IMR-90 (cell line): ENCODE data around the gene STX8. TPM values are rescaled to one million over a fixed set of nuclear protein-coding genes. Genes with fewer than 3 reads are reported as not detected.
A peak's percentile ranks its signal among the peaks of the same experiment; 100 is the strongest.

ENCODE experiments used
- ATAC-seq: fragments of 200-7000 bp; cut with Tn5 transposase; 2 replicates; pipeline ENCODE4 v1.9.1; 2020; ENCODE audit warnings: low read depth, mild to moderate bottlenecking, moderate library complexity
- BruUV-seq: library from RNA; stranded (reverse); fragments of 400-500 nt; replicated peaks from 2 replicates; lab custom pipeline; 2021; lab: Mats Ljungman, UMichigan
- CTCF ChIA-PET: fragments of 300-600 bp; formaldehyde crosslinking; extraction: SDS; loops from one replicate; lab custom pipeline; 2021; ENCODE audit warnings: antibody characterized with exemption; lab: Yijun Ruan, JAX
- POLR2A ChIA-PET: fragments of 300-600 bp; sonication (Branson Sonifier 250); formaldehyde crosslinking; loops from one replicate; lab custom pipeline; 2022; ENCODE audit warnings: antibody characterized with exemption; ENCODE audit not compliant: unreplicated experiment; lab: Charles Lee
- DNase-seq: peaks from one replicate; pipeline ENCODE4 v3.0.0; 2013
- H2AFZ ChIP-seq: replicated peaks from 2 replicates; pipeline ENCODE3; 2013; ENCODE audit warnings: low read length, mild to moderate bottlenecking; ENCODE audit not compliant: poor library complexity
- H2AK5ac ChIP-seq: 2 replicates; pipeline ENCODE4 v1.6.1; 2013; ENCODE audit warnings: low read depth, low read length, inconsistent platforms
- H2AK9ac ChIP-seq: replicated peaks from 2 replicates; pipeline ENCODE3; 2013; ENCODE audit warnings: mild to moderate bottlenecking, low read depth, low read length, moderate library complexity; ENCODE audit not compliant: poor library complexity
- H2BK120ac ChIP-seq: 2 replicates; pipeline ENCODE4 v1.6.1; 2013; ENCODE audit warnings: low read depth, low read length, inconsistent platforms
- H2BK15ac ChIP-seq: 3 replicates; pipeline ENCODE4 v1.6.1; 2013; ENCODE audit warnings: low read depth, low read length, inconsistent platforms
- H2BK20ac ChIP-seq: 2 replicates; pipeline ENCODE4 v1.6.1; 2013; ENCODE audit warnings: low read depth, mild to moderate bottlenecking, inconsistent platforms, low read length, moderate library complexity
- H2BK5ac ChIP-seq: 2 replicates; pipeline ENCODE4 v1.6.1; 2013; ENCODE audit warnings: mild to moderate bottlenecking, low read depth, low read length, inconsistent platforms; ENCODE audit not compliant: poor library complexity, severe bottlenecking
- H3K14ac ChIP-seq: replicated peaks from 2 replicates; pipeline ENCODE4 v1.6.1; 2013; ENCODE audit warnings: low read depth, low read length, inconsistent platforms
- H3K18ac ChIP-seq: 2 replicates; pipeline ENCODE4 v1.6.1; 2013; ENCODE audit warnings: low read depth, low read length, control low read depth
- H3K23ac ChIP-seq: 2 replicates; pipeline ENCODE4 v1.6.1; 2013; ENCODE audit warnings: low read depth, low read length, inconsistent platforms
- H3K27ac ChIP-seq: 2 replicates; pipeline ENCODE4 v1.5.1; 2013; ENCODE audit warnings: mild to moderate bottlenecking, control low read depth, low read length; ENCODE audit not compliant: insufficient read depth
- H3K27me3 ChIP-seq: 2 replicates; pipeline ENCODE4 v1.6.1; 2013; ENCODE audit warnings: low read length; ENCODE audit not compliant: control insufficient read depth, insufficient read depth
- H3K36me3 ChIP-seq: 2 replicates; pipeline ENCODE4 v1.6.1; 2013; ENCODE audit warnings: low read length, mixed read lengths; ENCODE audit not compliant: control insufficient read depth, insufficient read depth
- H3K4ac ChIP-seq: 2 replicates; pipeline ENCODE4 v1.6.1; 2013; ENCODE audit warnings: low read depth, low read length, inconsistent platforms
- H3K4me1 ChIP-seq: 2 replicates; pipeline ENCODE4 v1.6.1; 2013; ENCODE audit warnings: low read length, mixed read lengths; ENCODE audit not compliant: control insufficient read depth, insufficient read depth
- H3K4me2 ChIP-seq: 2 replicates; pipeline ENCODE4 v1.6.1; 2013; ENCODE audit warnings: low read depth, mild to moderate bottlenecking, control low read depth, low read length, moderate library complexity
- H3K4me3 ChIP-seq: 2 replicates; pipeline ENCODE4 v1.5.1; 2013; ENCODE audit warnings: low read depth, mild to moderate bottlenecking, control low read depth, low read length, moderate library complexity; ENCODE audit not compliant: insufficient read depth
- H3K56ac ChIP-seq: 2 replicates; pipeline ENCODE4 v1.6.1; 2013; ENCODE audit warnings: low read length, inconsistent platforms; ENCODE audit not compliant: insufficient read depth; ENCODE audit errors: extremely low read depth
- H3K79me1 ChIP-seq, 2 experiments: 2 replicates each; pipeline ENCODE4 v1.6.1; 2013; ENCODE audit warnings: low read length in 2 of 2, inconsistent platforms in 1 of 2, low read depth in 1 of 2
- H3K9ac ChIP-seq: 2 replicates; pipeline ENCODE4 v1.6.1; 2013; ENCODE audit warnings: low read depth, low read length, control low read depth
- H3K9me1 ChIP-seq: 2 replicates; pipeline ENCODE4 v1.6.1; 2013; ENCODE audit warnings: low read length, inconsistent platforms; ENCODE audit not compliant: insufficient read depth
- H3K9me3 ChIP-seq: 2 replicates; pipeline ENCODE4 v1.6.1; 2013; ENCODE audit warnings: low read length; ENCODE audit not compliant: control insufficient read depth, insufficient read depth
- H4K20me1 ChIP-seq: 2 replicates; pipeline ENCODE4 v1.6.1; 2013; ENCODE audit warnings: low read length, inconsistent platforms; ENCODE audit not compliant: insufficient read depth
- H4K5ac ChIP-seq: 2 replicates; pipeline ENCODE4 v1.6.1; 2013; ENCODE audit warnings: mild to moderate bottlenecking, low read depth, low read length, control low read depth
- H4K8ac ChIP-seq, 2 experiments: 2 replicates each; pipeline ENCODE4 v1.6.1; 2013; ENCODE audit warnings: low read depth in 2 of 2, low read length in 2 of 2, control low read depth in 1 of 2, inconsistent platforms in 1 of 2
- H4K91ac ChIP-seq: 2 replicates; pipeline ENCODE4 v1.6.1; 2013; ENCODE audit warnings: low read depth, low read length, inconsistent platforms; ENCODE audit not compliant: insufficient read depth
- RFX5 ChIP-seq: IDR thresholded peaks from 2 replicates; pipeline ENCODE4 v1.8.0; 2012; ENCODE audit warnings: low read depth, mild to moderate bottlenecking, low read length, moderate library complexity
- WGBS, 2 experiments: methylation state at CpG; one replicate each; pipeline versions ENCODE4 v1.1.5 to v1.1.7; 2013; ENCODE audit warnings: missing lambda C conversion rate in 2 of 2; ENCODE audit not compliant: insufficient read length in 1 of 2; ENCODE audit errors: extremely low coverage in 2 of 2; 5-methylcytosine and 5-hydroxymethylcytosine counted together
- dilution Hi-C: fragments of 300-500 bp; cut with HindIII; formaldehyde crosslinking; loops from one replicate; pipeline ENCODE4 v1.14.3; 2018; ENCODE audit warnings: low sequenced_read_pairs; ENCODE audit not compliant: unreplicated experiment
- in situ Hi-C: fragments of 300-500 bp; cut with MboI; formaldehyde crosslinking; loops from 3 replicates; pipeline ENCODE4 v1.14.3; 2019; ENCODE audit warnings: low sequenced_read_pairs, inconsistent platforms, mixed read lengths
- intact Hi-C: fragments of 100-400 bp; cut with micrococcal nuclease; formaldehyde crosslinking; loops from 2 replicates; pipeline ENCODE4 v1.10.0; 2022
- polyA plus RNA-seq, 3 experiments: library from polyadenylated mRNA; depleted of rRNA; stranded (reverse); fragments of >200 nt; gene quantifications; 2 replicates each; pipeline ENCODE4 v1.2.3, GENCODE V29; 2012; ENCODE audit warnings: low replicate concordance in 1 of 3
- total RNA-seq: library from RNA; depleted of rRNA; stranded (reverse); fragments of >200 nt; gene quantifications from 2 replicates; pipeline ENCODE4 v1.2.3, GENCODE V29; 2012

STX8 gene
- total and polyA plus RNA-seq, 2 of the 4 experiments (the other 2 are of a cell fraction), result 26.5 to 47.0 TPM

GRCh38 chr17:9432934-9433421 is 142.6 kb downstream of the STX8 start:
- Histone ChIP-seq H3K18ac (no peak overlapping the region), H3K9ac (no peak overlapping the region), H4K91ac (no peak overlapping the region), H3K23ac (no peak overlapping the region), H2AFZ (no peak overlapping the region), H3K14ac (no peak overlapping the region), H3K9me3 (no peaks in the 10 kb centered on the region), H3K4ac (no peak overlapping the region), H2AK9ac (no peak overlapping the region), H2BK15ac (no peak overlapping the region), H3K4me3 (no peak overlapping the region), H3K4me2 (no peak overlapping the region), H3K79me1 (no peaks in the 10 kb centered on the region; a peak in 1 of 4 replicates), H2AK5ac (no peak overlapping the region), H3K27ac (no peak overlapping the region), H2BK5ac (no peak overlapping the region), H3K27me3 (no peaks in the 10 kb centered on the region), H3K36me3 (no peaks in the 10 kb centered on the region), H4K8ac (no peak overlapping the region), H4K5ac (no peak overlapping the region), H3K56ac (no peak overlapping the region), H4K20me1 (no peaks in the 10 kb centered on the region), H3K4me1 (no peaks in the 10 kb centered on the region), H2BK20ac (no peak overlapping the region), H3K9me1 (no peaks in the 10 kb centered on the region), H2BK120ac (no peak overlapping the region)
- CTCF ChIA-PET, result no interaction called here
- POLR2A ChIA-PET, result no interaction called here
- dilution Hi-C loops (no loop called here), intact Hi-C loops (loop anchor here (10.0 kb wide), 1 partner anchor 438 kb away; no protein-coding TSS in a partner anchor), in situ Hi-C loops (no loop called here)
- DNase-seq (peak; percentile 33), ATAC-seq (peak; percentile 17; the same call in 1 of the 2 replicates)
- no TSS peak for BruUV-seq
- TF ChIP-seq RFX5, result no peak
- WGBS, 2 experiments, result no CpG with 5 or more reads among the region's 7 CpGs
